Body of pancreas (tissue), 4 donors: ENCODE measurements around the gene RIPOR2. TPM values are rescaled to one million over a fixed set of nuclear protein-coding genes. Genes with fewer than 3 reads are reported as not detected.

Experiments used
- ATAC-seq: fragments of 150-250 bp; one replicate; pipeline ENCODE4 v1.9.1; 2016
- DNase-seq, 4 donors: peaks; one replicate each; pipeline ENCODE4 v3.0.0-alpha.2; 2019
- H3K27ac ChIP-seq, 4 donors: fragments of 200-600 bp; sonication (generic); 1 replicate in 3 of 4; 2 replicates in 1 of 4; pipeline versions ENCODE4 v1.5.1 to v1.6.1; 2016 to 2019; ENCODE audit warnings: mild to moderate bottlenecking in 1 of 4, mixed read lengths in 1 of 4, moderate library complexity in 1 of 4
- H3K27me3 ChIP-seq, 2 donors: fragments of 200-600 bp; sonication (generic); one replicate each; pipeline ENCODE4 v1.6.0; 2016; ENCODE audit warnings: mild to moderate bottlenecking in 1 of 2
- H3K36me3 ChIP-seq, 2 donors: fragments of 200-600 bp; sonication (generic); replicated peaks in 1 of 2; 2 replicates each; pipeline ENCODE4 v1.5.1; 2016; ENCODE audit warnings: low read depth in 2 of 2; ENCODE audit not compliant: insufficient read depth in 1 of 2
- H3K4me1 ChIP-seq: fragments of 200-600 bp; sonication (generic); one replicate; pipeline ENCODE4 v1.6.0; 2016
- H3K4me3 ChIP-seq, 2 donors: fragments of 200-600 bp; sonication (generic); 1 replicate in 1 of 2; 2 replicates in 1 of 2; pipeline ENCODE4 v1.5.1; 2016 to 2019
- H3K9me3 ChIP-seq, 3 donors: fragments of 200-600 bp; sonication (generic); 1 replicate in 2 of 3; 2 replicates in 1 of 3; pipeline ENCODE4 v1.5.1; 2016
- CTCF ChIP-seq, 7 experiments: fragments of 450-650 bp in 4 of 7; fragments of 200-600 bp in 3 of 7; sonication (generic) in 3 of 7; IDR thresholded peaks; one replicate each; pipeline ENCODE4 v1.5.1; 2016 to 2019; ENCODE audit warnings: antibody characterized with exemption in 7 of 7
- POLR2A ChIP-seq, 3 donors: fragments of 450-650 bp; IDR thresholded peaks; one replicate each; pipeline ENCODE4 v1.6.1; 2016; ENCODE audit warnings: antibody characterized with exemption in 3 of 3, mild to moderate bottlenecking in 2 of 3
- WGBS, 2 donors: methylation state at CpG; one replicate each; pipeline ENCODE4 v1.1.5; 2017; 5-methylcytosine and 5-hydroxymethylcytosine counted together
- intact Hi-C: fragments of 100-400 bp; cut with DNase I; formaldehyde crosslinking; loops from one replicate; pipeline ENCODE4 v1.15.1; 2023
- total RNA-seq, 2 donors: library from RNA; depleted of rRNA; stranded (reverse); fragments of >200 nt; gene quantifications; one replicate each; pipeline ENCODE4 v1.1.0, GENCODE V29; 2016

The RIPOR2 gene
- total RNA-seq, 2 donors from 2014 or later: 1.3 to 1.6 TPM

- Histone ChIP-seq H3K9me3 (no peaks in the 10 kb centered on the region), H3K36me3 (no peaks in the 10 kb centered on the region), H3K4me3 (no peak overlapping the region), H3K27me3 (no peaks in the 10 kb centered on the region), H3K4me1 (no peaks in the 10 kb centered on the region), H3K27ac (no peak overlapping the region)
- DNase-seq (no peak), ATAC-seq (no peak)
- TF ChIP-seq CTCF (IDR thresholded peaks at IDR 0.05) (no peak), POLR2A (IDR thresholded peaks at IDR 0.05) (no peak)
- intact Hi-C loops: no loop called here
- WGBS, 2 donors: 84 to 89% methylated on average over 5 of the region's 5 CpGs
Measured at GRCh38 chr6:24888715-24889370, 46.9 kb downstream of the RIPOR2 start.

- Histone ChIP-seq H3K36me3 (no peaks in the 10 kb centered on the region), H3K4me3 (no peak overlapping the region), H3K27me3 (no peaks in the 10 kb centered on the region), H3K9me3 (no peaks in the 10 kb centered on the region), H3K27ac (no peak overlapping the region), H3K4me1 (no peaks in the 10 kb centered on the region)
- ATAC-seq: no peak
- DNase-seq: no peak
- 74 to 84% methylated on average over 3 of the region's 3 CpGs for WGBS, 2 donors
- TF ChIP-seq POLR2A (IDR thresholded peaks at IDR 0.05): no peak
- no peak for TF ChIP-seq CTCF (IDR thresholded peaks at IDR 0.05)
- intact Hi-C loops: no loop called here
Measured at GRCh38 chr6:24887545-24888140, 48.1 kb downstream of the RIPOR2 start.

- no peak for ATAC-seq
- 73 to 79% methylated on average over 5 of the region's 5 CpGs for WGBS, 2 donors
- H3K36me3 ChIP-seq: no peaks in the 10 kb centered on the region
Measured at GRCh38 chr6:24883618-24884017, 52.1 kb downstream of the RIPOR2 start.

GRCh38 chr6:24882835-24883555 lies 52.8 kb downstream of the RIPOR2 start:
- Histone ChIP-seq H3K27ac (no peak overlapping the region), H3K9me3 (no peaks in the 10 kb centered on the region), H3K36me3 (no peaks in the 10 kb centered on the region), H3K4me3 (no peak overlapping the region), H3K4me1 (no peaks in the 10 kb centered on the region), H3K27me3 (no peaks in the 10 kb centered on the region)
- 85% methylated on average over 7 of the region's 7 CpGs for WGBS, 2 donors
- no peak for TF ChIP-seq CTCF (IDR thresholded peaks at IDR 0.05)
- no peak for TF ChIP-seq POLR2A (IDR thresholded peaks at IDR 0.05)
- ATAC-seq (no peak), DNase-seq (no peak)
- intact Hi-C loops: no loop called here

More at GRCh38 chr6:24883618-24884017, 52.1 kb downstream of the RIPOR2 start:
- Histone ChIP-seq H3K27me3 (no peaks in the 10 kb centered on the region), H3K27ac (no peak overlapping the region), H3K4me1 (no peaks in the 10 kb centered on the region), H3K9me3 (no peaks in the 10 kb centered on the region), H3K4me3 (no peak overlapping the region)
- intact Hi-C loops: no loop called here
- DNase-seq: no peak
- no peak for TF ChIP-seq CTCF (IDR thresholded peaks at IDR 0.05)
- TF ChIP-seq POLR2A (IDR thresholded peaks at IDR 0.05): no peak
